SW 1271 (cell line): Measurements from ENCODE around the gene HTR7.
"Not testable (repeated sequence)": the region's sequence is repeated elsewhere in the genome, so short reads cannot be mapped to it uniquely, and the experiment has no call there.

Experiments used
- DNase-seq, 2 experiments: peaks; one replicate each; lab custom pipeline; 2025; lab: John Stamatoyannopoulos, UW

HTR7 gene

DNA sequence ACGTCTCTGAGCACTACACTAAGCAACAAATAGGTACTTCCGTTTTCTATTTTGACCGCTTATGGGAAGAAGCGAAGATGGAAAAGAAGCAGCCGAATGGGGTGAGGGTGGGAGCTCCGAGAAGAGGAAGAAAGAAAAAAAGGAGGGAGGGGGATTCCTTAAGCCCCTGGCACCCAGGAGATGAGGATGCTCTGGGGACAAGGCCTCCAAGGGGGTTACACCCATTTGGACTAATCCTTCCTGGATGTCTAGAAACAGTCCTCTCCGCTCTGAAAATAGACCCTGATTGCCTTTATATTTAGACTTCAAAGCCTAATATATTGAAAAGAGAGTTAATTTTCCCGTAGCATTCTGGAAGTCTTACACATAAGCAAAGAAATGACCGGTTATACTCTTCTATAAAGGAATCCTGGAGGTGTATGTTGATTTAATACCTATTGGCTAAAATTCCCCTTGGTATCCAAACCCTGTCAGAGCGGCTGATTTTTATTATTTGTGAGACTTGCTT, 676 bp upstream of the HTR7 start:
- DNase-seq, result no peak

DNA sequence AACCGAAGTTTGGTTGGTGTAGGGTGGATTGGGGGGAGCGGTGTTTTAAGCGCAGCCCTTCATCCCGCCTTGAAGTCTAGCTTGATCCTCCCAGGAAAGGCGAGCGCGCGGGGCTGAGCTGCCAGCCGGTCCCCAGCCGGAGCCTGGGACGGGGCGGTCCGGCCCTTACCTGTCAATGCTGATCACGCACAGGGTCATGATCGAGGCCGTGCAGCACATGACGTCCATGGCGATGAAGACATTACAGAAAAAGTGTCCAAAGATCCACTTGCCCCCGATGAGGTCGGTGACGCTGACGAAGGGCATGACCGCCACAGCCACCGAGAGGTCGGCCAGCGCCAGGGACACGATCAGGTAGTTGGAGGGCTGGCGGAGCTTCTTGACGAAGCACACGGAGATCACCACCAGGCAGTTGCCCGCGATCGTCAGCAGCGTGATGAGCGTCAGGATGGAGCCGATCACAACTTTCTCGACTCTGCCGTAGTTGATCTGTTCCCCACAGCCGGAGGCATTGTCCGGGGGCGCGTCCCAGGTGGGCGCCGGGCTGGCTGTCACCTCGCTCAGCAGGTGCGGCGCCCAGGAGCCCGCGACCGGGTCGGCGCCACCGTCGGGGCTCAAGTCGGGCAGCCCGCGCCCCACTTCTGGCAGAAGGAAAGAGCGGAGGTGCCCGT, 740 bp downstream of the HTR7 start:
- DNase-seq, result peak in 1 of 2 experiments; percentile 14

DNA sequence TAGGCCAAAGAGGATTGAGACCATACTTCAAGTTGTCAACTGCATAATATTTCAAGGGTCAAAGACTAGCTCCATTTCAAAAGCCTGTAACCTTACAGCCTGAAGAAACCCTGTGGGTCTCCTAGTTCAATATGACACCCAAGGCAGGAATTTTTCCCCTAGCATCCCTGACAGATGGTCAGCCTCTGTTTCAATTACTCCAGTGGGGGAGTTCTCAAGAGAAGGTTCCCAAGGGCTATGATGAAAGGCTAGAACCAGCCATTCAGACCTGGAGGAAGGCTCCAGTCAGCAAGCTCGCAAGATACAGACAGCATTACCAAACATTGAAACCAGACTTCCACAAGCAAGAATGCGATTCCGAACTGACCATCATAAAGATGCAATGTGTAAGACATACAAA, 1.6 kb downstream of the HTR7 start:
- DNase-seq, result peak in 1 of 2 experiments; percentile 19

DNA sequence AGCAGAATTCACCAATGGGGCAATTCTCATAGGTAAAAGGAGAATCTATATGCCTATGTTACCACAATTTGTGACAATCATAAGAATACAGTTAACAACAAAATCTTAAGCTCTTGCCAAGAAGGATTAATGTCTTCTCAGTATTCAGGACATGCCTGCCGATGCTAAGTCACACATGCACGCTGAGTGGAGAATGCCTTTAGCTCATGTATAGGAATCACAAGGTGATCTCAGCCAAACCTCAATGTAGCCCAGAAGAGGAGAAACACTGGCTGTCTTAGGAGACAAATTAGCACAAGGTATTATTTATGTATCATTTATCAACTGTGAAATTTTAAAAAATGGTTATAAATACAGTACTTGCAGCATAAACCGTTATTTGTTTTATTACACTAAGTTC, 2.7 kb downstream of the HTR7 start:
- no peak for DNase-seq

DNA sequence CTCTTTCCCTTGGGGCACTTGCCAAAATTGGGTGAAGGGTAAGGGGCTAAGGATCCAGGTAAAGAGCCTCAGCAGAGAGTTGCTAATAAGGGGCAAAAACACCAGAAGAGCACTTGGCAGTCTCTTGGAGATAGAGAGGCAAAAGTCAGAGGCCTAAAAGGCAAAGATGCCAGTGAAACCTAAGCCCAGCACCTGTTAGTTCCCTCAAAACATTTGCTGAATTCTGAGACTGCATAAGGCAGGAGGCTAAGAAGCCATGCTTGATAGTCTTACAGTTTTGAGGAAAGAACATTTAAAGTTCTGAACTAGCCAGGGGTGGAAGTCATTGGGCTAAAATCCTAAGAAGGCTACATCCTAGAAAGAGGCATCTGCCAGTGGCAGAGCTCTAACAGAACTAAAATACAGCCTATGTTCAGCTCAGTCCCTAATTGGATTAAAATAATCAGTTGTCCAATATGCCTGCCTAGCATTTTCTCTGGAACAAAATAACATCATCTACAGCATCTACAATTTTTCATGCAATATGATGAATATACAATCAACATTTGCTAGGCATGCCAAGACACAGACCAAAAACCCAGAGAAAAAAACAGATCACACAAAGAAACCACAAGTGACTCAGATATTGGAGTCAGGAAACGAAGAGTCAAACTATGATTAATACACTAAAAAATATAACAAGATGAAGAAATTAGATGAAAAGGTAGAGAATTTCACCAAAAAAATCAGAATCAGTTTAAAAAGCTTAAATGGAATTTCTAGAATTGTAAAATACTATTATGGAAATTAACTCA, 7.7 kb downstream of the HTR7 start:
- DNase-seq, result no peak

DNA sequence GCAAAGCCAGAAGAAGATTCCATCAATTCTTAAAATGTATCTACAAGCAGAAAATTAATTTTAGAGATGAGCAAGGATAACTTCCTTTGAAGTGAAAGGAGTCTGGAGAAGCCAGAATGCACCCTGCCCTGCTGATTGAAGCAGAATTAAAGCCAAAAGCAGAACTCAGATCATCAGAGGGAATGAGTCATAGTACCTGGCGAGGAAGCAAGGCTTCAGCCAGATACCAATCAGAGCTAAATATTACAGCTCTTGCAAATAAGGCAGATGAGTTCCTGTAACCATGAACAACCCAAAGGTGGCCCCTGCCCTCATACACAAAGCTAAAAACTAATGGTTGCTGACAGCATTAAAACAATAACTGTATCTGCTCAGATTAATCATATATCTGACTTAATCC, 10.4 kb downstream of the HTR7 start:
- DNase-seq, result no peak

DNA sequence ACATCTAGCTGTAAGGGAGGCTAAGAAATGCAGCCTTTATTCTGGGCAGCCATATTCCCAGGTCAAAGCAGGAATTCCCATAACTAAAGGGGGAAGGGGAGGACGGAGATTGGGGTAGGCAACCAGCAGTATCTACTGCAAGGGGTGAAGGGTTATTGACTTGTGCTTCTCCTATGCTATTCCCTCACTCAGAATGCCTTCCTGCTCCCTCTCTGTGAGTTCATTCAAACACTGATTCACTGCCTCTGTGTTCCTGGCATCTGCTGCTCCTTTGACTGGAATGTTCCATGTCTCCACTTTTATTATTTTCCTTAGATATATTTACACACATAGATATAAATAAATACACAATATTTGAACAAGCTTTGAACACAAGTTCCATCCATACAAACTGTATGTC, 11.1 kb downstream of the HTR7 start:
- DNase-seq, result no peak

DNA sequence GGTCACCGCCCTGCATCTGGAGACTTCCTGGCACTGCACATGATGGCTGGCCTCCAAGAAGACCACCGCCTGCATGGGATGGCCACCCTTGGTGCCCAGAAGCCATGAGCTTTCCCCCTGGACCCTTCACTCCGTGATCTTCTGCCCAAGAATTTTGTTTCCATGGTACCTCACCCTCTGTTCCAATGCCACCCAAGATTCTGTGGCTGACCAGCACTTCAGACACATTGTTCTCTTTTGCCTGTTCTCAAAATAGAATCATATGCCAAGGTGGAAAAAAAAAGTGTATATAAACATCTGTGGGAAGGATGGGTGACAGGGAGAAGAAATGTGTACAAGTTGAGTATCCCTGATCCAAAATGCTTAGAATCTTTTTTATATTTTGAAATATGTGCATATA, 12.1 kb downstream of the HTR7 start:
- DNase-seq, result no peak

DNA sequence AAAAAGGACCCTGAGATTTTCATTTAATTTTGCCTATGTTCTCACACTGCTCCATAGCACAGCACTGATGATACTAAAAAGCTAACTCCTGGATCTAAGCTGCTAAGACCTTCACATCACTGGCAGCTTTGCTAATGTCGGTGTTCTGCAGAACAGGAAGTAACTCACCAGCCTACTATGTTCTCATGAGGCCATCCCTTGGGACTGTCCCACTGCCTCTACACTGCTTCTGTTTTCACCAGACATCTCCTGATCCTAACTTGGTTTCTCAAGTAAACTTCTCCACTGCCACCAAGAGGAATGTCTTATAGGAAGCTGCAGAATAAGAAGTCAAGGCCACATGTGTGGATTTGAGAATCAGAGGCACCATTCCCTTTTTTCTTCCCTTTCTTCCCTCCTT, 15.1 kb downstream of the HTR7 start:
- DNase-seq, result no peak

DNA sequence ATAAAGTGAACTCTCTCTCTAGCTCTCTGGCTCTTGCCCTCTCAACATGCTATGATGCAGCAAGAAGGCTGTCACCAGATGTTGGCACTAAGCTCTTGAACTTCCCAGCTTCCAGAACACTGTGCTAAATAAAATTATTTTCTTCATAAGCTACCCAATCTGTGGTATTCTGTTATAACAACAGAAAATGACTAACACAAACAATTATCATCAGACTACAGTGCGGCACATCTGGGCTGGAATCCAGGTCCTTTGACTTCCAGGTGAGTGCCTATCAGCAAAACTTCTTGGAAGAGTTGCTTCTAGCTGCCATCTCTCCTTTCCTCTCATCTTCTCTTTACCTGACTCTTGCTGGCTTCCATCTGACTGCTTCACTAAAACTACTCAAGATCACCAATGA, 20.4 kb downstream of the HTR7 start:
- no peak for DNase-seq

DNA sequence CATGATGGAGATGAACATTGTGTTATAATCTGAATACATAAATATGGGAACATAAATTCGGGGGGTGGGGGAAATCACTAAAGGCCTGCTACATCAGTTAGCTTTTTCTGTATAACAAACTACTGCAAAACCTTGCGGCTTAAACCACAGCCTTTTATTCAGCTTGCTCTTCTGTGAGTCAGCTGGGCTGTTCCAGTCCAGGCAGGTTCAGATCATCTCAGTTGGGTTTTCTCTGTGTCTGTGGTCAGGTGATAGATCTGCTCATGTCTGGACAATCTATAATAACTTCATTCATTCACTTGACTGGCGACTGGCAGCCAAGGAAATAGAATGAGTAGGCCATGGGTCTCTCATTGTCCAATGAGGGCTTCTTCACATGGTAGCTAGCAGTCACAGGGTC, 23.5 kb downstream of the HTR7 start:
- no peak for DNase-seq

DNA sequence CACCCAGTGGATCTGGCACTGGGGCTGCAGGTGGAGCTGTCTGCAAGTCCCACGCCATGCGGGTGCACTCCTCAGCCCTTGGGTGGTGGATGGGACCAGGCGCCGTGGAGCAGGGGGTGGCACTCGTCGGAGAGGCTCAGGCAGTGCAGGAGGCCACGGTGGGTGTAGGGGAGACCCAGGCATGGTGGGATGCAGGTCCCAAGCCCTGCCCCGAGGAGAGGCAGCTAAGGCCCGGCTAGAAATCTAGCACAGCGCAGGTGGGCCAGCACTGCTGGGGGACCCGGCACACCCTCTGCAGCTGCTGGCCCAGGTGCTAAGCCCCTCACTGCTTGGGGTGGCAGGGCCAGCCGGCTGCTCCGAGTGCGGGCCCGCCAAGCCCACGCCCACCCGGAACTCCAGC, 25.7 kb downstream of the HTR7 start:
- DNase-seq, result no peak

DNA sequence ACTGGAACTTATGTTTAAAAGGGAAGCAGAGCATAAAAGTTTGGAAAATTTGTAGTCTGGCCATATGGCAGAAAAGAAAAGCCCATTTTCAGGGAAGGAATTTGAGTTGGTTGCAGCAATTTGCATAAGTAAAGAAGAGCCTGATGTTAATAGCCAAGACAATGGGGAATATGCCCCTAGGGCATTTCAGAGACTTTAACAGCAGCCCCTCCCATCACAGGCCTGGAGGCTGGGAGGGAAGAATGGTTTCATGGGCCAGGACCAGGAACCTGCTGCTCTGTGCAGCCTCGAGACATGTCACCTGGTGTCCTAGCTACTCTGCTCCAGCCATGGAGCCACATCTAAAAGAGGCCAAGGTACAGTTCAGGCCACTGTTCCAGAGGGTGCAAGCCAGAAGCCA, 35.3 kb downstream of the HTR7 start:
- no peak for DNase-seq

DNA sequence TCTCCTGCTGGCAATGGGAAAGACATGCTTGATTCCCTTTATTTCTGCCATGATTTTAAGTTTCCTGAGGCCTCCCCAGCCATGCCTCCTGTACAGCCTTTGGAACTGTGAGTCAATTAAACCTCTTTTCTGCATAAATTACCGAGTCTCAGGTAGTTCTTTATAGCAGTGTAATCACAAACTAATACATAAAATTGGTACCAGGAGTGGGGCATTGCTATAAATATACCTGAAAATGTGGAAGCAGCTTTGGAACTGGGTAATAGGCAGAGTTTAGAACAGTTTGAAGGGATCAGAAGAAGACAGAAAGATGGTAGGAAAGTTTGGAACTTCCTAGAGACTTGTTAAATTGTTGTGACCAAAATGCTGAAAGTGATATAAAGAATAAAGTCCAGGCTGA, 36.0 kb downstream of the HTR7 start:
- not testable (repeated sequence) for DNase-seq

DNA sequence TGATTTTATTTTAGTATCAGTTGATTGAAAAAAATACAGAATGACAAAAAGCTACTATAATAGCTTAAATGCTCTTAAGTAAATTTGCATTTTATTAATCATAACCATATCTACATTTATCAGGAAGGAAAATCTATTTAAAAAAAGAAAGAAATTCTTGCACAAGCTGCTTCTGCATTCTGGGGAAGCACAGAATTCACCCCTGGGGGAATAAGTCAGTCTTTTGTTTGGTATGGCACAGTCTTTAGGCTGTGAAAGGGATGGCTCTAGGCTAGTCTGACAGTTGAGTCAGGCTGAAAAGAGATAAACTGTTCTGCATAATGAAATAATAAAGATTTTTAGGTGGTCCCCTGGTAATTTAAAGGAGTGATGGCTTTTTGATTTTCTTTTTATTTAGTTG, 37.9 kb downstream of the HTR7 start:
- no peak for DNase-seq

DNA sequence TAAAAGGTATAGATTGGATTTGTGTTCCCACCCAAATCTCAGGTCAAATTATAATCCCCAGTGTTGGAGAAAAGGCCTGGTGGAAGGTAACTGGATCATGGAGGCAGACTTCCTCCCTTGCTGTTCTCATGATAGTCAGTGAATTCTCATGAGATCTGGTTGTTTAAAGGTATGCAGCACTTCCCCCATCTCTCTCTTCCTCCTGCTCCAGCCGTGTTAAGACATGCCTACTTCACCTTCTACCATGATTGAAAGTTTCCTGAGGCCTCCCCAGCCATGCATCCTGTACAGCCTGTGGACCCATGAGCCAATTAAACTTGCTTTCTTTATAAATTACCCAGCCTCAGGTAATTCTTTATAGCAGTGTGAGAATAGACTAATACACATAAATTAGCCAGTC, 39.1 kb downstream of the HTR7 start:
- DNase-seq, result no peak

DNA sequence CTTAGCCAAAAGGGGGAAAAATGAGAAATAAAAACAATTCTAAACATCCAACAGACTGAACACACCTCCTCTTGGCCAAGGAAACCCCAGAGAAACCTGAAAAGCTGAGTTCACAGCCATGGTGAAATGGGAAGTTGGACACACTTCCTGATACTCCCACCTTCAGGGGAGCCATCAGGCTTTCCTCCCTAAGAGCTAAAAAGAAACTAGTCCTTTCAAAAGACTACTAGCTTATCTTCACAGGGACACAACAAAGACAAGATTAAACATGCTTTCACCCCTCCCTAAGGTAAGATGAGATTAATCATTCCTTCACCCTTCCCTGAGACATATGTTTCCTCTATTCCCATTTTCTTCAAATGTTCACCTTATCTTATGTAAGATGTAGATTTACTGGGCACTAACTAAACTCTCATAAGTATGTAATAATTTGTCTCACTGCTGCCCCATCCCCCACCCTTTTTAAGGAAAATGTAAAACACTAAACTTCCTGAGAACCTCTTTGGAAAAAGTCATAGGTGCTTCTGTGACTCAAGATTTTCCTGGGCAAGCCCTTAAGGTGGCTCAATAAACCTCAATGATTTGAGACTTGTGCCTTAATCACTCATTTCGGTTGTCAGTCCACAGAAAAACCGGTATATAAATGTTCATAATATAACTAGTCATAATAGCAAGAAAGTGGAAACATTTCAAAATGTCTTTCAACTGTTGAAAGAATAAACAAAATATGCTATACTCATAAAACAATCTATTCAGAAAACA, 40.5 kb downstream of the HTR7 start:
- DNase-seq, result no peak

DNA sequence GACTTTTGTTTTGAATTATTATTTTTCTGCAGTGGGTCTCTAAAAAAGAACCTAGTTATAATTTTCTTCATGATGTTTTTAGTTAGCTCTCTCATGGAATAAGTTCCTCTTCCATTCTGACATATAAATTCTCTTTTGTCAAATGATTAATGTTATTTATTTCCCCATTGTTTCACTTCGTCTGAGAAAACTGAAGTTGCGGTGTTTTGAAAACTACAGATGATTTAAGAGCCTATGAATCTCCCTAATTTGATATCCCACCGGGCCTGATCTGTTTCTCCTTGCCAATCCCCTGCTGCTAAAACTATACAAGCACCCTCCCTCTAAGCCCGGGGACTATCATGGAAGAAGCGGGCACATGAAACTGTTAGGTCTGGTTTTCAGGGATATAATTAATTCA, 41.4 kb downstream of the HTR7 start:
- DNase-seq, result no peak

DNA sequence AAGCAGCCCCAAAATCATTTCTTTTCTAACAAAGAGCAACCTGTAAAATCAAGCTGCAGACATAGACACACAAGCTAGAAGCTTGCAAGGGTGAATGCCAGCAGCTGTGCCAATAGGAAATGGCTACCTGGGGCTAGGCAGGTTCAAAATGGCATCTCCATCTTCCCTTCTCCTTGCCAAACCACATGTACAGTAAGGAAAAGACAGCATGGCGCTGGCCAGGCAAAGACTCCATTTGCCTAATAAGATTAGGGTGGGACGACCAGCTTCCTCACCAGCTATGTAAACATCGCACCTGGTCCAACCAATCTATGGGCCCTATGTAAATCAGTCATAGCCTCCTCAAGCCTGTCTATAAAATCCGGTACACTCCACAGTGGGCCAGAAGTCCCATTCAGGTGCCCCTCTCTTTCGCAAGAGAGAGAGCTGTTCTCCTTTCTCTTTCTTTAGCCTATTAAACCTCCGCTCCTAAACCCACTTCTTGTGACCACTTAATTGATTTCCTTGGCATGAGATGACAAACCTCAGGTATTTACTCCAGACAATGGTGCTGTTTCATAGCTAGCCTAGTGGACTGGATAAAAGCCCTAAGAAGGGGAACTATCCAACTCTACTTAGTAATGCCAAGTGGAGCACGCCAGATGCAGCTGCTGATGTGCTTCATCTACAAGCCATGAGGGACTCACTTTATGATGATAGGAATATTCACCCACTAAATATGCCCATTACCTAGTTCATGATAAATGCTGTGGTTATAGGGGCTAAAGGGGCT, 44.1 kb downstream of the HTR7 start:
- DNase-seq, result no peak

DNA sequence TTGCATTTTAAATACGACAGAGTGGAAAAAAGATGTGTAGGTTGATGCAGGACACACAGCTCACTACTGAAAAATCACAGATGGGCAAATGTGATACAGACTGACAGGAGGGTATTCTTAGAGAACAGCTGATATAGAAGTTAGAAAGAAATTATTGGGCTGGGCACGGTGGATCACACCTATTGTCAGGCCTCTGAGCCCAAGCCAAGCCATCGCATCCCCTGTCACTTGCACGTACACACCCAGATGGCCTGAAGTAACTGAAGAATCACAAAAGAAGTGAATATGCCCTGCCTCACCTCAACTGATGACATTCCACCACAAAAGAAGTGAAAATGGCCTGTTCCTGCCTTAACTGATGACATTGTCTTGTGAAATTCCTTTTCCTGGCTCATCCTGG, 50.7 kb downstream of the HTR7 start:
- DNase-seq, result not testable (repeated sequence)

DNA sequence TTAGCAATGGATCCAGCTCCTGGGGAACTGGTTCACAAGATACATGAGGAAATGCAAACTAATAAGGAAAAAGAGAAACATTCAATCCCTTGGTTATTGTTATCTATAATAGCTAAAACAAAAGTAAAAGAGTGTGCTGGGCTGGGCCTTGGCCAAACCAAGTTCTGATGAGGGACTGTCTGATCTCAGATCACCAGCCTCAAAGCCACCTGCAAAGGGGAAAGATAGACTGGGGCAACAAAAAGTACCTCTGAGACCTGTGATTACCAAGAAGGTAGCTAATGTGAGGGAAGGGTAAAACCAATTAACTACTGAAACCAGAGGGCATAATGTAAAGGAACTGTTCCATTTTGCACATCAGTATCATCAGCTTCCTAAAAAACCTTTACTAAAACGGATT, 51.2 kb downstream of the HTR7 start:
- DNase-seq, result no peak

DNA sequence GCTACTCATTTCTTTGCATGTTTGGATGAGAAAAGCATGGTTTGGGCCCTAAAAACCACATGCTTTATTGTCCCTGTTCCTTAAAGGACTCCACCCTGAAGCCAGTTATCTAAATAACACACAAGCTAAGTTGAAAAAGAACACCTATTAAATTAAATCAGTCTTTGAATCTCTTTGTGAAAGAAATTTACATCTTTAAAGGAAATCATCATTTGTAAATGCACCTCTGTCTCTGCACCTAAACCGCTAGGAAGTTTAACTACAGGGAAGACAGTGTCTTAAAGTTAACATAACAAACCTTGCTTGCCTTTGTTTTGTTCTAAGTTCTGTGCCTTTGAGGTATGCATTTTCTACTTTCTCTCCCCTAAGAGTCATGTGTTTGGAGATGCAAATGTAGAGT, 52.6 kb downstream of the HTR7 start:
- DNase-seq, result no peak
